Keratinocyte (primary cell): ENCODE measurements around the gene ASB6. TPM values are rescaled to one million over a fixed set of nuclear protein-coding genes. Genes with fewer than 3 reads are reported as not detected.

Source experiments
- DNase-seq: peaks from one replicate; pipeline ENCODE4 v3.0.0-alpha.2; 2011; ENCODE audit warnings: low read depth, missing footprints, low spot score
- FAIRE-seq: peaks from 2 replicates; lab custom pipeline; 2011; peaks lifted over from hg19 to GRCh38; lab: Jason Lieb, UNC
- H2AFZ ChIP-seq: 2 replicates; pipeline ENCODE4 v1.6.0; 2012; ENCODE audit warnings: low read length, control low read depth, inconsistent platforms; ENCODE audit not compliant: control insufficient read depth
- H3K27ac ChIP-seq: 2 replicates; pipeline ENCODE4 v1.5.1; 2011; ENCODE audit warnings: low read length; ENCODE audit not compliant: control insufficient read depth, insufficient read depth
- H3K27me3 ChIP-seq: 3 replicates; pipeline ENCODE4 v1.6.0; 2011; ENCODE audit warnings: low read length; ENCODE audit not compliant: control insufficient read depth, insufficient read depth; ENCODE audit errors: extremely low read depth
- H3K36me3 ChIP-seq, 2 experiments: 2 replicates in 1 of 2; 3 replicates in 1 of 2; pipeline ENCODE4 v1.5.1; 2011; ENCODE audit warnings: low read length in 2 of 2, mild to moderate bottlenecking in 1 of 2; ENCODE audit not compliant: control insufficient read depth in 2 of 2, insufficient read depth in 2 of 2; ENCODE audit errors: extremely low read depth in 1 of 2
- H3K4me1 ChIP-seq: 3 replicates; pipeline ENCODE4 v1.5.1; 2011; ENCODE audit warnings: low read length; ENCODE audit not compliant: control insufficient read depth, insufficient read depth; ENCODE audit errors: extremely low read depth
- H3K4me2 ChIP-seq: 3 replicates; pipeline ENCODE4 v1.6.0; 2011; ENCODE audit warnings: low read depth, low read length; ENCODE audit not compliant: control insufficient read depth, insufficient read depth; ENCODE audit errors: extremely low read depth
- H3K4me3 ChIP-seq, 3 experiments: fragments of 200-600 bp in 1 of 3; sonication (generic) in 1 of 3; 2 replicates in 2 of 3; 3 replicates in 1 of 3; pipeline ENCODE4 v1.5.1; 2011 to 2016; ENCODE audit warnings: low read length in 3 of 3, mild to moderate bottlenecking in 3 of 3, control low read depth in 2 of 3, inconsistent platforms in 1 of 3, low read depth in 1 of 3, mixed read lengths in 1 of 3, mixed run types in 1 of 3, moderate library complexity in 1 of 3; ENCODE audit not compliant: control insufficient read depth in 2 of 3, insufficient read depth in 2 of 3; ENCODE audit errors: extremely low read depth in 1 of 3
- H3K79me2 ChIP-seq: 2 replicates; pipeline ENCODE4 v1.6.0; 2012; ENCODE audit warnings: low read length; ENCODE audit not compliant: control insufficient read depth, insufficient read depth
- H3K9ac ChIP-seq: 3 replicates; pipeline ENCODE4 v1.6.0; 2011; ENCODE audit warnings: low read length; ENCODE audit not compliant: control insufficient read depth, insufficient read depth; ENCODE audit errors: extremely low read depth
- H3K9me1 ChIP-seq: 3 replicates; pipeline ENCODE4 v1.6.0; 2011; ENCODE audit warnings: low read length; ENCODE audit not compliant: control insufficient read depth, insufficient read depth; ENCODE audit errors: extremely low read depth
- H3K9me3 ChIP-seq: 2 replicates; pipeline ENCODE4 v1.5.1; 2012; ENCODE audit warnings: low read depth, low read length; ENCODE audit not compliant: control insufficient read depth
- H4K20me1 ChIP-seq: 3 replicates; pipeline ENCODE4 v1.6.0; 2011; ENCODE audit warnings: low read length; ENCODE audit not compliant: control insufficient read depth, insufficient read depth; ENCODE audit errors: extremely low read depth
- CTCF ChIP-seq, 3 experiments: IDR thresholded peaks in 1 of 3; conservative IDR thresholded peaks in 1 of 3; optimal IDR thresholded peaks in 1 of 3; 2 replicates in 2 of 3; 3 replicates in 1 of 3; pipeline versions ENCODE3 to v1.5.1; 2011; ENCODE audit warnings: low read length in 3 of 3, mild to moderate bottlenecking in 3 of 3, moderate library complexity in 2 of 3, control low read depth in 1 of 3, inconsistent platforms in 1 of 3; ENCODE audit not compliant: insufficient read depth in 2 of 3; ENCODE audit errors: extremely low read depth in 1 of 3
- EZH2 ChIP-seq: IDR thresholded peaks from one replicate; pipeline ENCODE4 v1.6.1; 2012; ENCODE audit warnings: inconsistent platforms, mild to moderate bottlenecking, low read length, moderate library complexity
- dilution Hi-C: fragments of 300-500 bp; cut with MboI; formaldehyde crosslinking; loops from one replicate; pipeline ENCODE4 v1.7.0; 2020; ENCODE audit warnings: low sequenced_read_pairs; ENCODE audit not compliant: extremely low pct_ligation_motif_present
- polyA plus RNA-seq, 5 experiments: library from polyadenylated mRNA; depleted of rRNA in 3 of 5; stranded (reverse) in 3 of 5; stranded (forward) in 1 of 5; unstranded in 1 of 5; fragments of >200 nt; gene quantifications; 1 replicate in 1 of 5; 2 replicates in 3 of 5; 3 replicates in 1 of 5; pipeline versions ENCODE4 v1.2.1 to v1.2.3, GENCODE V29; 2011 to 2012; ENCODE audit warnings: missing spikeins in 2 of 5, low read depth in 1 of 5, low replicate concordance in 1 of 5

Gene ASB6
- polyA plus RNA-seq, 1 donor (not counting 4 experiments of a cell fraction or from before 2014, with no cell fraction given) = 16.3 TPM

- Histone ChIP-seq H3K27ac (peak overlapping the region; percentile 92), H3K9me3 (no peaks in the 10 kb centered on the region), H2AFZ (no peak overlapping the region), H3K36me3 (peaks cover 2 to 4% of the 10 kb centered on the region in 2 experiments), H4K20me1 (peaks cover 8% of the 10 kb centered on the region), H3K4me1 (peaks cover 24% of the 10 kb centered on the region), H3K27me3 (peaks cover 3% of the 10 kb centered on the region), H3K4me2 (peak overlapping the region; percentile 100), H3K79me2 (peaks cover 40% of the 10 kb centered on the region), H3K4me3 (no peak overlapping the region), H3K9ac (peak overlapping the region; percentile 46), H3K9me1 (no peaks in the 10 kb centered on the region)
- peak; percentile 69 for DNase-seq
- dilution Hi-C loops = loop anchor here (25.0 kb wide), 1 partner anchor 463 kb away; no protein-coding TSS in a partner anchor
- TF ChIP-seq CTCF (optimal IDR thresholded peaks at IDR 0.05 in 1 of 3, IDR thresholded peaks at IDR 0.05 in 1 of 3, conservative IDR thresholded peaks at IDR 0.05 in 1 of 3; ENCODE audit: extremely low read depth in 1 of 3, insufficient read depth in 2 of 3, low read length in 3 of 3) (no peak), EZH2 (no peak)
- FAIRE-seq = no peak
These were observed 17.0 kb downstream of the ASB6 start for GRCh38 chr9:129624947-129625346.

- peak overlapping the region; percentile 17 for H3K4me2 ChIP-seq
- peaks cover 4% of the 10 kb centered on the region for H4K20me1 ChIP-seq
- peaks cover 24% of the 10 kb centered on the region for H3K4me1 ChIP-seq
- peaks cover 33% of the 10 kb centered on the region for H3K79me2 ChIP-seq
- dilution Hi-C loops = loop anchor here (25.0 kb wide), 1 partner anchor 462 kb away; no protein-coding TSS in a partner anchor
- no peak overlapping the region for H3K9ac ChIP-seq
- peak overlapping the region; percentile 36 for H2AFZ ChIP-seq
- DNase-seq (no peak), FAIRE-seq (no peak)
- H3K9me3 ChIP-seq = no peaks in the 10 kb centered on the region
- peaks cover 0 to 4% of the 10 kb centered on the region in 2 experiments for H3K36me3 ChIP-seq
- no peak overlapping the region for H3K27ac ChIP-seq
- TF ChIP-seq CTCF (optimal IDR thresholded peaks at IDR 0.05 in 1 of 3, IDR thresholded peaks at IDR 0.05 in 1 of 3, conservative IDR thresholded peaks at IDR 0.05 in 1 of 3; ENCODE audit: extremely low read depth in 1 of 3, insufficient read depth in 2 of 3, low read length in 3 of 3) = peak; percentile 73 to 88 (median 87)
- TF ChIP-seq EZH2 = no peak
- H3K27me3 ChIP-seq = peaks cover 3% of the 10 kb centered on the region
- no peak overlapping the region for H3K4me3 ChIP-seq
- no peaks in the 10 kb centered on the region for H3K9me1 ChIP-seq
These were observed 17.7 kb downstream of the ASB6 start for GRCh38 chr9:129624168-129624759.
